Endothelial cell of umbilical vein (primary cell): ENCODE results near the gene GRID2. TPM values are rescaled to one million over a fixed set of nuclear protein-coding genes. Genes with fewer than 3 reads are reported as not detected.

Experiments used
- BruUV-seq: library from RNA; stranded (reverse); fragments of 400-500 nt; replicated peaks from 2 replicates; lab custom pipeline; 2021; lab: Mats Ljungman, UMichigan
- CTCF ChIA-PET: fragments of 300-600, 350-600 bp; sonication (Branson Sonifier 250); formaldehyde crosslinking; loops from one replicate; lab custom pipeline; 2021; ENCODE audit warnings: antibody characterized with exemption, inconsistent platforms; lab: Charles Lee
- POLR2A ChIA-PET: fragments of 300-600, 350-600 bp; sonication (Branson Sonifier 250); formaldehyde crosslinking; loops from one replicate; lab custom pipeline; 2021; ENCODE audit warnings: antibody characterized with exemption, inconsistent platforms; lab: Charles Lee
- DNase-seq: peaks from one replicate; pipeline ENCODE4 v3.0.0-alpha.2; 2011; ENCODE audit warnings: low read depth, low spot score
- FAIRE-seq: peaks from 2 replicates; lab custom pipeline; 2011; peaks lifted over from hg19 to GRCh38; lab: Jason Lieb, UNC
- H2AFZ ChIP-seq: 2 replicates; pipeline ENCODE4 v1.6.0; 2012; ENCODE audit warnings: low read depth, low read length, control low read depth, inconsistent platforms
- H3K27ac ChIP-seq: 2 replicates; pipeline ENCODE4 v1.5.1; 2011; ENCODE audit warnings: low read depth, mild to moderate bottlenecking, control low read depth, low read length, moderate library complexity; ENCODE audit not compliant: insufficient read depth
- H3K27me3 ChIP-seq, 2 experiments: 2 replicates each; pipeline versions ENCODE4 v1.6.0 to v1.6.1; 2011; ENCODE audit warnings: low read length in 2 of 2, mixed read lengths in 1 of 2; ENCODE audit not compliant: control insufficient read depth in 2 of 2, insufficient read depth in 2 of 2
- H3K36me3 ChIP-seq, 2 experiments: 2 replicates in 1 of 2; 3 replicates in 1 of 2; pipeline ENCODE4 v1.5.1; 2011; ENCODE audit warnings: low read length in 2 of 2, mild to moderate bottlenecking in 1 of 2, moderate library complexity in 1 of 2; ENCODE audit not compliant: control insufficient read depth in 2 of 2, insufficient read depth in 2 of 2; ENCODE audit errors: extremely low read depth in 1 of 2
- H3K4me1 ChIP-seq: 3 replicates; pipeline ENCODE4 v1.5.1; 2011; ENCODE audit warnings: mild to moderate bottlenecking, low read length; ENCODE audit not compliant: control insufficient read depth, insufficient read depth; ENCODE audit errors: extremely low read depth
- H3K4me2 ChIP-seq: 2 replicates; pipeline ENCODE4 v1.6.1; 2011; ENCODE audit warnings: low read length, control low read depth, mixed read lengths; ENCODE audit not compliant: insufficient read depth
- H3K4me3 ChIP-seq, 3 experiments: fragments of 200-600 bp in 1 of 3; sonication (generic), shearing (Covaris generic) in 1 of 3; replicated peaks in 1 of 3; 2 replicates each; pipeline ENCODE4 v1.5.1; 2011 to 2016; ENCODE audit warnings: control low read depth in 3 of 3, low read length in 3 of 3, mild to moderate bottlenecking in 2 of 3, inconsistent platforms in 1 of 3, low read depth in 1 of 3, moderate library complexity in 1 of 3; ENCODE audit not compliant: insufficient read depth in 1 of 3
- H3K79me2 ChIP-seq: 2 replicates; pipeline ENCODE4 v1.6.0; 2012; ENCODE audit warnings: low read length, inconsistent platforms; ENCODE audit not compliant: control insufficient read depth, insufficient read depth
- H3K9ac ChIP-seq: replicated peaks from 2 replicates; pipeline ENCODE3; 2011; ENCODE audit warnings: low read length, control low read depth; ENCODE audit not compliant: insufficient read depth; ENCODE audit errors: extremely low read depth
- H3K9me1 ChIP-seq: replicated peaks from 3 replicates; pipeline ENCODE4 v1.6.0; 2011; ENCODE audit warnings: mild to moderate bottlenecking, low read length; ENCODE audit not compliant: control insufficient read depth, insufficient read depth; ENCODE audit errors: extremely low read depth
- H3K9me3 ChIP-seq: replicated peaks from 2 replicates; pipeline ENCODE4 v1.5.1; 2012; ENCODE audit warnings: low read length, inconsistent platforms; ENCODE audit not compliant: control insufficient read depth, insufficient read depth
- H4K20me1 ChIP-seq: replicated peaks from 2 replicates; pipeline ENCODE3; 2011; ENCODE audit warnings: mild to moderate bottlenecking, low read length; ENCODE audit not compliant: control insufficient read depth, insufficient read depth; ENCODE audit errors: extremely low read depth
- CTCF ChIP-seq, 2 donors: IDR thresholded peaks; 1 replicate in 1 of 2; 2 replicates in 1 of 2; pipeline ENCODE4 v1.5.1; 2011; ENCODE audit warnings: low read length in 2 of 2, mild to moderate bottlenecking in 2 of 2, moderate library complexity in 2 of 2, control low read depth in 1 of 2, inconsistent platforms in 1 of 2, low read depth in 1 of 2; ENCODE audit not compliant: insufficient read depth in 1 of 2; ENCODE audit errors: extremely low read depth in 1 of 2
- EZH2 ChIP-seq: IDR thresholded peaks from 2 replicates; pipeline ENCODE4 v1.6.1; 2012; ENCODE audit warnings: borderline replicate concordance, low read depth, mild to moderate bottlenecking, moderate library complexity, low read length, inconsistent platforms; ENCODE audit not compliant: severe bottlenecking
- GATA2 ChIP-seq: IDR thresholded peaks from 2 replicates; pipeline ENCODE4 v1.7.0; 2011; ENCODE audit warnings: low read depth, mild to moderate bottlenecking, moderate library complexity, mixed read lengths, low read length; ENCODE audit not compliant: insufficient read length, insufficient read depth
- POLR2A ChIP-seq: IDR thresholded peaks from 2 replicates; pipeline ENCODE4 v1.6.1; 2012; ENCODE audit warnings: low read depth, mild to moderate bottlenecking, control low read depth, low read length
- POLR2AphosphoS5 ChIP-seq: IDR thresholded peaks from 2 replicates; pipeline ENCODE4 v1.6.1; 2012; ENCODE audit warnings: low read depth, mild to moderate bottlenecking, control low read depth, low read length, moderate library complexity; ENCODE audit not compliant: insufficient read depth
- dilution Hi-C: fragments of 300-500 bp; cut with MboI; formaldehyde crosslinking; loops from one replicate; pipeline ENCODE4 v1.15.0; 2019; ENCODE audit warnings: low sequenced_read_pairs; ENCODE audit not compliant: extremely low pct_ligation_motif_present
- intact Hi-C: fragments of 100-400 bp; cut with micrococcal nuclease; formaldehyde crosslinking; loops from one replicate; pipeline ENCODE4 v1.10.0; 2022
- polyA plus RNA-seq, 4 experiments: library from polyadenylated mRNA; depleted of rRNA in 3 of 4; stranded (reverse) in 3 of 4; unstranded in 1 of 4; fragments of >200 nt; gene quantifications; 2 replicates each; pipeline versions ENCODE4 v1.2.1 to v1.2.3, GENCODE V29; 2011 to 2012; ENCODE audit warnings: missing spikeins in 1 of 4
- total RNA-seq: library from RNA; stranded (reverse); gene quantifications from 2 replicates; pipeline ENCODE4 v1.2.3, GENCODE V29; 2021

The GRID2 gene
- total and polyA plus RNA-seq, 2 donors (not counting 3 experiments of a cell fraction or from before 2014, with no cell fraction given), result not detected

GRCh38 chr4:93659629-93660028, 1355.9 kb downstream of the GRID2 start:
- CTCF ChIA-PET, result no interaction called here
- no peaks in the 10 kb centered on the region for H3K9me1 ChIP-seq
- no peak overlapping the region for H3K4me2 ChIP-seq
- POLR2A ChIA-PET, result no interaction called here
- FAIRE-seq (no peak), DNase-seq (no peak)
- H4K20me1 ChIP-seq, result no peaks in the 10 kb centered on the region
- no peak overlapping the region for H3K4me3 ChIP-seq
- no peaks in the 10 kb centered on the region for H3K79me2 ChIP-seq
- dilution Hi-C loops (no loop called here), intact Hi-C loops (no loop called here)
- no peaks in the 10 kb centered on the region for H3K27me3 ChIP-seq
- H3K9ac ChIP-seq, result no peak overlapping the region
- no TSS peak for BruUV-seq
- H3K9me3 ChIP-seq, result no peaks in the 10 kb centered on the region
- H2AFZ ChIP-seq, result no peak overlapping the region
- H3K36me3 ChIP-seq, result no peaks in the 10 kb centered on the region
- H3K4me1 ChIP-seq, result no peaks in the 10 kb centered on the region
- TF ChIP-seq POLR2AphosphoS5 (no peak), EZH2 (no peak)
- H3K27ac ChIP-seq, result no peak overlapping the region

DNA sequence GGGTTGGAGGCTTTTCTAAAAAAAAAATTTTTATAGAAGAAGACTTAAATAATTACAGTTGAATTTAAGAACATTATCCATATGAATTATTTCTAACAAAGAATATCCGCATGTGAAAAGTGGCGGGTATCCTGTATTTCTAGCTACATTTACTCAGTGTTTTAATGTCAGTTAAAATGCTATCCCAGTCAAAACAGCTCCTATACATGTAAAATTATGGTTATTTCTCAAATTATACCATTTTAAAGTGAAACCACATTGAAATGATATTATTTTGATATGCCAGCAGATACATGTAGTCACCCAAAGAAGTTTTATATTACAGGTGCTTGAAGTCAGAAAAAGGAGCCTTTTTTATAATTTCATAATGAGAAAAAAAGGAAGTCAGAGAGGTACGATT, 1356.3 kb downstream of the GRID2 start:
- H3K4me3 ChIP-seq, result no peak overlapping the region
- intact Hi-C loops, result no loop called here
- H3K9me3 ChIP-seq, result no peaks in the 10 kb centered on the region
- no peak overlapping the region for H3K4me2 ChIP-seq
- H3K9me1 ChIP-seq, result no peaks in the 10 kb centered on the region
- CTCF ChIA-PET, result no interaction called here
- no peaks in the 10 kb centered on the region for H4K20me1 ChIP-seq
- no peaks in the 10 kb centered on the region for H3K79me2 ChIP-seq
- H2AFZ ChIP-seq, result no peak overlapping the region
- POLR2A ChIA-PET, result no interaction called here
- no peak overlapping the region for H3K9ac ChIP-seq
- no peak for FAIRE-seq
- TF ChIP-seq EZH2 (no peak), CTCF (IDR thresholded peaks at IDR 0.05; ENCODE audit: extremely low read depth in 1 of 2, insufficient read depth in 1 of 2, low read depth in 1 of 2, low read length in 2 of 2) (no peak), GATA2 (no peak), POLR2A (no peak)
- H3K27me3 ChIP-seq, result no peaks in the 10 kb centered on the region
- no peak overlapping the region for H3K27ac ChIP-seq
- BruUV-seq, result no TSS peak
- DNase-seq, result no peak
- dilution Hi-C loops, result no loop called here
- no peaks in the 10 kb centered on the region for H3K4me1 ChIP-seq
- H3K36me3 ChIP-seq, result no peaks in the 10 kb centered on the region
